ENCODE results near the gene OTOR.

The OTOR gene

DNA sequence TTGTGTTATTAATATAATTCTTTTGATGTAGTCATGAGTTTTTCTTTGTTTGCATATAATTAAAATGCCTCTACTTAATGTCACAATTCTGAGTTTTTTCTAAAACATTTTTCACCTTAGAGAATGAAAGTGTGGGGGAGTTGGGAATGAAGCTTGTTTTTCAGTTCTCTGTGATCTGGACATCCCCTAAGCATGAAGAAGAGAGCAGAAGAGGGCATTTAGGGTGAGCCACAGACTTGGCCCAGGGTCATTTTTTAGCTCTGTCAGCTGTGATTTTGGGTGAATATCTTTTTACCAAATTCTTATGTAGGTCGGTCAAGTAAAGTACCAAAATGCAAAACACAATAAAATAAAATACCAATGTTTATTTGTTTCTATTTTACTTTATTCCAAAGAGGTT lies 3.9 kb downstream of the OTOR start:
- DNase-seq: no peak

DNA sequence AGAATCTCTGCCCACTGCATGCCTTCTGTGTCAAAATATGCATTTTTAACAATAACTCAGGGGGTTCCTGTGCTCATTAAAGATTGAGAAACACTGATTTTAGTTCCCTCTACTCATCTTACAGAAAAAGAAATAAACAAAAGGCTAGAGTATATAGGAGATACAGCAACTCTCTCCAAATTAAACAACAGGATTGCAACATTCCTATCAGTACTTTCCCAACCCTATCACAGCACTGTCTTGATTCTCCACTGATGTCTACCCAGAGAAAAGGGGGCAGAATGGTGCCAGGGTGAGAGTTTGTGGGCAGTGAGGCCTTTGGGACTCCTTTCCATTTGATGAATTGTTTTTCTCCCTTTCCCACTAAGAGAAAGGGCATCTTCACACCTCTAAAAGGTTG lies 4.7 kb downstream of the OTOR start:
- DNase-seq: no peak

DNA sequence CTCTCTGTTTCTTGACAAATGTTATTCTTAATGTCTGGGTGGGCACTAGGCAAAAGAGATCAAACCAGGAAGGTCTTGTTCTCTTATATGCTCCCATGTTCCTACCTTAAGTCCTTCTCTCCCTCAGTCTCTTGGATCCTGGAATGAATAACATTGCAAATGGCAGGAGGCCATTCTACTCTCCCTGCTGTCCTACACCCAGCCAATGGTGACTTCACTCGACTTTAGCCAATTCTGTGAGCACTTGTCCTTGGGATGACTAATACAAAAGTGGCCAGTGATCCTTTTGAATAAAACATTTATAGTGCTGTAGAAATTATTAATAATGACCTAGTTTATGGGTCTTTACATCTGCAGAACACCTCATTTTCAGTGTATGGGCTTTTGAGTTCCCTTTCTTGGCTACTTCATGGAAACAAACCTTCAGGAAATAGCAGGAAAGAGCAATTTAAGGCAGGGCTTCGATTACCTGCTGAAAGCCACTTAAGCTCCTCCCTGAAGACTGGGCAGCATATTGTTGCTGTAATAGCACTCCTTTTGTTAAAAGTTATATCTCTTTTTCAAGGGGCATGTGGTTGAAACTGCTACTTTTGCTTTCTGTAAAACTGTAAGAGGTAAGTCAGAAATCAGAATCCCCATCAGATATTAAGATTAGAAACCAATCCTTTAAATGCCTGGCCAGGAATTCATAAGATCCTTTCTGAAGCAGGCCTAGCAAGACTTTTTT lies 10.5 kb downstream of the OTOR start:
- no peak for DNase-seq

DNA sequence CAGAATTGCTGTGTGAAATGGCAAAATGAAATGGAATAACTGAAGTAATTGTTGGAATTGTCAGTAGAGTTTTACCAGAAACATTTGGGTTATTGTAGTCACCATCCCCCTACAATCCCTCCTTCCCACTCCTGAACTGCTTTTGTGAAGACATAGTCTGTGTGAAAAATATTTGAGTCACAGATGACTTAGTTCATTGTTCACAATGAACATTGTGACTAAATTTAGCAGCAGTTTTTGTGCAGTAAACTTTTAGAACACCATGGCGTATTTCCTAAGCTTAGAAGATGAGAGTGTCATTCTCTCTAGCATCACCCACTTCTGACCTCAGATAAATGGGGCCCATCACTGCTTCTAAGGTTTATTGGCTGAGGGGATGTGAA lies 11.0 kb downstream of the OTOR start:
- no peak for DNase-seq

DNA sequence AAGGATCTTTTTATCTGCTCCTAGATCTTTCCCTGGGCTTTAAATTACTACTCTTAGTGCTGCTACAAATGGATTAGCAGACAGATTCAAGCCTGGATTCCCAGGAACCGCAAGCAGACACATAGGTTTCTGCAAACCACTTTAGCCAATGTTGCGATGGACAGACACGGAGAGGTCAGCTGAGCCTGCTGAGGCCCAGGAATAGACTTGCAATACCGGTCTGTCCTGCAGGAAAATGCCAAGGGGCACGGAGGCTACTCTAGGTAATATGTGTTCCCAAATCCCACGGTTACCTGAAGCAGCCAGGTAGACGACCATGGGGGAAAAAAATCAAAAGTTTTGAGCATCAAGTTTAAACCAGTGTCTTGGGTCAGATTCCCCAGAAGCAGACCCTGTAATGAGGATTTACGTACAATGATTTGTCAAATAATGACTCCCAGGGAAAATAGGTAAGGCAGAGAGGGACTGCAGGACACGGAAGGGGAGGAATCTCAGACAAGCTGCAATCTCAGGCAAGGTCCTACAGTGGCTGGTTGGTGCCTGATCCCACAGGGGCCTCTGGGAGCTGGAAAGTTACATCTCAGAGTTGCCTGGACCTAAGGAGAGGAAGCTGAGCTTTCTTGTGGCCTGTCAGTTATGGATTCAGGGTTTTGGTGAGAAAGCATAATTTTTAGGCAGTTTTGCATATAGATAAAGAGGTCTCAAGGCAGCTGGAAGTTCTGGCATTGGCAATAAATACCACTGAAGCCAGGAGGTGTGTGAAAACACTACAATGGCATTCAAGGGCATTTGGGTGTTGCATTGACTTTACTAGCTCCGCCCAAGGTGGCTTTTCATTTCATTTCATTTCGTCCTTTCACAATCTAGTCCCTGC lies 12.5 kb downstream of the OTOR start:
- DNase-seq: no peak

DNA sequence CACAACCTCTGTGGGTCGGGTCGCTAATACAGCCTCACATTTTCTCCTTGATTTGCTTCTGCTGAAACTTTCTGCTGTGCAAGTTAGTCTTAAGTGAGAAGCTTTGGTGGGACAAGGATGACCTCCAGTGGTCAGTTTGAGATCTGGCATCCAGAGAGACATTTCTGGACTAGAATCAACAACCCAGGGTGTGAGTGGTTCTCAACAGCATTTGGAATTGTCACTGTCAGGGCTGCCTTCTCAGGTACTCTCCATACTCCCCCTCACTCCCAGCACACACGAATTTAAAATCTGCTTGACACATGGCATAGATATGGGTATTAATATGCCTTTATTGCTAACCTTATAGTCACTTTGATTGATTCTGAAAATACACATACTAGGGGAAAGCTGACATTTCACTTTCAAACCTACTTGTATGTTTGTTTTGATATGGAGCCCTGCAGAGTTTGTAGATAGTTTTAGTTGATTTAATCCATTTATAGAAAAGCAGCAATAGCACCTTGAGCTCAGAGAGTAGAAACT lies 13.2 kb downstream of the OTOR start:
- peak; percentile 56 for DNase-seq

DNA sequence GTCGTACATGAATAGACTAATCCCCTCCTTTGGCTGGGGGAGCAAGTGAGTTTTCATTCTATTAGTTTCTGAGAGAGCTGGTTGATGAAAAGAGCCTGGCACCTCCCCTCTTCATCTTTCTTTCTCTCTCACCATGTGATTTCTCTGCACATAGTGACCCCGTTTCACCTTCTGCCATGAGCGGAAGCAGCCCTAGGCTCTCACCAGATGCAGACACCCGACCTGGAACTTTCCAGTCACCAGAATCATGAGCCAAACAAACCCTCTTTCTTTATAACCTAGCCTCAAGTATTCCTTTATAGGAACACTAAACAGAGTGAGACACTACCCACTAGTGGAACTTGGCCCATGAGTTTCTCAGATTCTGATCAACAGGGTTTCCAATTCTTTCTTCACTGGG lies 16.4 kb downstream of the OTOR start:
- no peak for DNase-seq

DNA sequence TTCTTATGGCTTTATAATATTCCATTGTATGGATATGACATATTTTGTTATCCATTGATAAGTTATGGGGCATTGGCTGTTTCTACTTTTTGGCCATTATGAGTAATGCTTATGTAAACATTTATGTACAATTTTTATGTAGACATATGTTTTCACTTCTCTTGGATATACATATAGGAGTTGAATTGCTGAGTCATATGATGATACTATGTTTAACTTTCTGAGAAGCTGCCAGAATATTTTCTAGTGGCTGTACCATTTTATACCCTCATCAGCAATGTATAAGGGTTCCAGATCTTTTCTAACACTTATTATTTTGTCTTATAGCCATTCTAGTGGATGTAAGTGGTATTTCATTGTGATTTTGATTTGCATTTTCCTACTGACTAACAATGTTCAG lies 23.1 kb downstream of the OTOR start:
- no peak for DNase-seq

DNA sequence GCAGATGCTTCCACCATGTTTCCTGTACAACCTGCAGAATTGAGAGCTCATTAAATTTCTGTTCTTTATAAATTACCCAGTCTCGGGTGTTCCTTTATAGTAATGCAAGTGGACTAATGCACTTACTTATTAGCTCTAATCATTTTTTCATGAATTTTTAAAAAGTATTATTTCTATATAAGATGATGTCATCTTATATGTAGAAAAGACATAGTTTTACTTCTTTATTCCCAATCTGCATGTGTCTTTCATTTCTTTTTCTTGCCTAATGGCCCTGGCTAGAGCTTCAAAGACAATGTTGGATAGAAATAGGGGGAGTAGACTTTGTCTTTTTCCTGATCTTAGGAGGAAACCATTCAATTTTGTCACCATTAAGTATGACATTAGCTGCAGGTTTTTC lies 27.8 kb downstream of the OTOR start:
- DNase-seq: no peak

DNA sequence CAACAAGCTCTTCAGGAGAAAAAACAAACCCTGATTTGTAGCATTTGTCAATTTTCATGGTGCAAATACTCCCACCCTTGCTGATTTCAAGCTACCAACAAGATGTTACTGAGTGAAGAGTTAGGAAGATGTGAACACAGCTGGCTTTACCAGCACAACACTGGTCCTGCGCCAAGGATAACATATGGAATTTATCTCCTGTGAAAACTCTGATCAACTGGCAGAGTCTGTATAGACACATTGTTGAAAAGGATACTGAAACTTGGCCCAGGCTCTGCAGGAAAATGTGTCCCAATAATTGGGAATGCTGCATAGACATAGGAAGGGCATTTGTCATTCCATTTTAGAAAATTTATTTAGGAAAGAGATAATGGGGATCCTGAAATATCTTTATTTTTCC lies 29.0 kb downstream of the OTOR start:
- no peak for DNase-seq

DNA sequence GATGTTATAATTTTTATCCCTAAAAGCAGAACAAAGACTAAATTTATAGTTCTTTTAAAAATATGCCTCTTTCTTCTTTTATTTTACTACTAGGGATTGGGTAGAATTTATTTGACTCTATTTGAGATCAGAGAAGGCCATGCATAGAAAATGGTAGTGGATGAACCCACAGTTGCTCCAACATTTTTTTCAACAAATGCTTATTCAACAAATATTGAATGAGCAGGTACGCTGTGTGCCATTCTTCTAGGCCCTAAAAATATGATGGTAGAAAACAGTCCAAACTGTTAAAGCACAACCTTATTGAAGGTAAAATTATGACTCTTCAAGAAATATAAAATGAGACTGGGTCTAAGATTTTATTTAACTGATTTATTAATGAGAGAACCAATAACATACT lies 30.0 kb downstream of the OTOR start:
- no peak for DNase-seq

DNA sequence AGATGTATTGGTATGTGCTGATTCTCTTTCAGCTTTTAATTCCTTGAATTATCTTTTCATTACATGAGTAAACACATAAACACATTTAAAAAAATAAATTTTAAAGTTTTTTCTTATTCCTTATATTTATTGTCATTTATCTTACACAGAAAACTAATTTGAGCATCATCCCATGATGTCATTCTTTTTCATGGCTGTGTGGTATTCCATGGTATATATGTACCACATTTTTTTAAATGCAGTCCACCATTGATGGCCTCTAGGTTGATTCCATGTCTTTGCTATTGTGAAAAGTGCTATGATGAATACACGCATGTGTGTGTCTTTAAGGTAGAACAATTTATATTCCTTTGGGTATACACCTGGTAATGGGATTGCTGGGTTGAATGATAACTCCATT lies 33.3 kb downstream of the OTOR start:
- DNase-seq: no peak

DNA sequence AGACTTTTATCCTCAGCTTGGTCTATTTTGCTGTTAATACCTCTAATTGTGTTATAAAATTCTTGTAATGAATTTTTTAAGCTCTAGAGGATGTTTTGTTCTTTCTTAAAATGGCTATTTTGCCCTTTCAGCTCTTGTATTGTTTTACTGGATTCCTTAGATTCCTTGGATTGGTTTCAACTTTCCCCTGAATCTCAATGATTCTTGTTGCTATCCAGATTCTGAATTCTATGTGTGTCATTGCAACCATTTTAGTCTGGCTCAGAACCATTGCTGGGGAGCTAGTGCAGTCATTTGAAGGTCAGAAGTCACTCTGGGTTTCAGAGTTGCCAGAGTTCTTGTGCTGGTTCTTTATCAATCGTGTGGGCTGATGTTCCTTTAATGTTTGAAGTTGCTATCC lies 37.1 kb downstream of the OTOR start:
- DNase-seq: no peak
